NCI-H2227 (cell line): Measurements from ENCODE around the gene RICTOR.
"Not testable (repeated sequence)": the region's sequence is repeated elsewhere in the genome, so short reads cannot be mapped to it uniquely, and the experiment has no call there.

Experiments
- DNase-seq: peaks from one replicate; lab custom pipeline; 2025; ENCODE audit not compliant: unreplicated experiment; lab: John Stamatoyannopoulos, UW

Gene RICTOR

GRCh38 chr5:39015743-39016586, 58.2 kb downstream of the RICTOR start:
- no peak for DNase-seq

- DNase-seq, result no peak
Observed at GRCh38 chr5:39014561-39014960, 59.6 kb downstream of the RICTOR start.

GRCh38 chr5:39013938-39014337, 60.3 kb downstream of the RICTOR start:
- DNase-seq, result no peak

GRCh38 chr5:39010958-39011357, 63.2 kb downstream of the RICTOR start:
- not testable (repeated sequence) for DNase-seq

- no peak for DNase-seq
Observed at GRCh38 chr5:39009981-39010380, 64.2 kb downstream of the RICTOR start.

- DNase-seq, result no peak
Observed at GRCh38 chr5:39009280-39009679, 64.9 kb downstream of the RICTOR start.

- no peak for DNase-seq
Observed at GRCh38 chr5:39006650-39007049, 67.5 kb downstream of the RICTOR start.

GRCh38 chr5:39005566-39006232, 68.5 kb downstream of the RICTOR start:
- DNase-seq, result no peak

- DNase-seq, result no peak
Observed at GRCh38 chr5:39001683-39002082, 72.5 kb downstream of the RICTOR start.

GRCh38 chr5:38999037-38999436, 75.2 kb downstream of the RICTOR start:
- no peak for DNase-seq

- no peak for DNase-seq
Observed at GRCh38 chr5:38997591-38997990, 76.6 kb downstream of the RICTOR start.

- DNase-seq, result no peak
Observed at GRCh38 chr5:38996123-38996522, 78.1 kb downstream of the RICTOR start.

GRCh38 chr5:38994324-38994927, 79.8 kb downstream of the RICTOR start:
- DNase-seq, result peak; percentile 85

GRCh38 chr5:38989974-38990719, 84.1 kb downstream of the RICTOR start:
- DNase-seq, result not testable (repeated sequence)

- no peak for DNase-seq
Observed at GRCh38 chr5:38985909-38986452, 88.2 kb downstream of the RICTOR start.

- DNase-seq, result no peak
Observed at GRCh38 chr5:38979535-38979934, 94.7 kb downstream of the RICTOR start.

- DNase-seq, result no peak
Observed at GRCh38 chr5:38978036-38978435, 96.2 kb downstream of the RICTOR start.

- DNase-seq, result no peak
Observed at GRCh38 chr5:38968665-38969064, 105.5 kb downstream of the RICTOR start.

GRCh38 chr5:38961691-38962090, 112.5 kb downstream of the RICTOR start:
- no peak for DNase-seq

- DNase-seq, result no peak
Observed at GRCh38 chr5:38953426-38954012, 120.7 kb downstream of the RICTOR start.

GRCh38 chr5:38948501-38948900, 125.7 kb downstream of the RICTOR start:
- DNase-seq, result no peak
